ENCODE data around the gene GTF2F2. TPM values are rescaled to one million over a fixed set of nuclear protein-coding genes. Genes with fewer than 3 reads are reported as not detected.
A peak's percentile ranks its signal among the peaks of the same experiment; 100 is the strongest.

Gene GTF2F2
- total and polyA plus RNA-seq, 8 donors = 15.5 to 26.7 (median 23.8) TPM

DNA sequence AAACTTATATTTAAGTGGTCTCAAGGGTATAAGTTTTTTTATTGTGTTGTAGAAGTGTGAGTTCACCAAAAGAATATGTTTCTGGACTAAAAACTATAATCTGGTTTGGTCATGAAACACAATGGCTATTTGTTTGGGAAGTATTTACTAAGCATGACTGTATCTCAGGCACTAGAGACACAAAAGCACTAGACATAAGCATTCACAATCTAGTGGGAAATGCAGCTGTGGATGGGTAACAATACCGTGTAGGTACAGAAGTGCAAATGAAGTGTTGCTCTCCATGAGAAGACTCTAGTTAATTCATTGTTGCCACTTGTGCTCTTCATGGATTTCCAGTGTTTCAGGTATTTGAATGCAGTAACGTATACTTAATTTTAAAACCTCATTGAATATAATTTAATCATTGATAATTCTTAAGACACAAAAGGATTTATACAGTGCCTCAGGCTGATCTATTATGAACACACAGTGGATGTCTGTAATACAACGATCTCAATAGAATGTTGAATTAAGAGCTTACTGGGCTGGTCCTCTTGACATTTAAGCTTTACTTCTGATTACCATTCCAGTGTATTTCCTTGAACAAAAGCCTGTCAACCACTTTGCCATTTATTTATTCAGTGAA lies 169.7 kb downstream of the GTF2F2 start:
- intact Hi-C loops (cut with DNase I) = no loop called here
- H3K4me1 ChIP-seq = no peaks in the 10 kb centered on the region
- no peaks in the 10 kb centered on the region for H3K9me3 ChIP-seq
- H3K4me3 ChIP-seq = no peak overlapping the region
- no peaks in the 10 kb centered on the region for H3K27me3 ChIP-seq
- TF ChIP-seq, protein P1, sequence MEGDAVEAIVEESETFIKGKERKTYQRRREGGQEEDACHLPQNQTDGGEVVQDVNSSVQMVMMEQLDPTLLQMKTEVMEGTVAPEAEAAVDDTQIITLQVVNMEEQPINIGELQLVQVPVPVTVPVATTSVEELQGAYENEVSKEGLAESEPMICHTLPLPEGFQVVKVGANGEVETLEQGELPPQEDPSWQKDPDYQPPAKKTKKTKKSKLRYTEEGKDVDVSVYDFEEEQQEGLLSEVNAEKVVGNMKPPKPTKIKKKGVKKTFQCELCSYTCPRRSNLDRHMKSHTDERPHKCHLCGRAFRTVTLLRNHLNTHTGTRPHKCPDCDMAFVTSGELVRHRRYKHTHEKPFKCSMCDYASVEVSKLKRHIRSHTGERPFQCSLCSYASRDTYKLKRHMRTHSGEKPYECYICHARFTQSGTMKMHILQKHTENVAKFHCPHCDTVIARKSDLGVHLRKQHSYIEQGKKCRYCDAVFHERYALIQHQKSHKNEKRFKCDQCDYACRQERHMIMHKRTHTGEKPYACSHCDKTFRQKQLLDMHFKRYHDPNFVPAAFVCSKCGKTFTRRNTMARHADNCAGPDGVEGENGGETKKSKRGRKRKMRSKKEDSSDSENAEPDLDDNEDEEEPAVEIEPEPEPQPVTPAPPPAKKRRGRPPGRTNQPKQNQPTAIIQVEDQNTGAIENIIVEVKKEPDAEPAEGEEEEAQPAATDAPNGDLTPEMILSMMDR (IDR thresholded peaks at IDR 0.05) = no peak
- H3K27ac ChIP-seq = no peak overlapping the region
- H3K36me3 ChIP-seq = peaks cover 0 to 32% of the 10 kb centered on the region in 2 donors
- ATAC-seq = no peak
- DNase-seq = no peak

DNA sequence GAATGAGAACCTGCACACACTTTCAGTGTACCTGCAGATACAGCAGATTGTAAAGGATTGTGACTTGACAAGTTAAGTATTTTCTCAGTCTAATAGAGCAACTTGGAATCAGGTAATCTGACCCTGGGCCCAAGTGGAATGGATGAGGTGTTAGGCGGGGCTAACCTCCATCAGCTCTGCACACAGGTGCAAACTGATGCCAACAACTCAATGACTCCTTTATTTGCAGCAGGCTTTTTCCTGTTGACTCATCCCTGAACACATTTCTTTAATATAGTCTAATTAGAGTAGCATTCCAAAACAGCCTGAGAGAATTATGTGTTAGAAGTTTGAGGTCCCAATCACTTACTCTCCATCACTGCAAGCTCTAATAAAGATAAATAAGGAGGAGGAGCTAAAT lies 171.9 kb downstream of the GTF2F2 start:
- ATAC-seq = peak; percentile 72
- intact Hi-C loops (cut with DNase I) = no loop called here
- TF ChIP-seq, protein P1 (IDR thresholded peaks at IDR 0.05) = no peak
- no peak for DNase-seq
- Histone ChIP-seq H3K9me3 (no peaks in the 10 kb centered on the region), H3K36me3 (peaks cover 0 to 14% of the 10 kb centered on the region in 2 donors), H3K27ac (no peak overlapping the region), H3K4me1 (no peaks in the 10 kb centered on the region), H3K4me3 (no peak overlapping the region), H3K27me3 (no peaks in the 10 kb centered on the region)

DNA sequence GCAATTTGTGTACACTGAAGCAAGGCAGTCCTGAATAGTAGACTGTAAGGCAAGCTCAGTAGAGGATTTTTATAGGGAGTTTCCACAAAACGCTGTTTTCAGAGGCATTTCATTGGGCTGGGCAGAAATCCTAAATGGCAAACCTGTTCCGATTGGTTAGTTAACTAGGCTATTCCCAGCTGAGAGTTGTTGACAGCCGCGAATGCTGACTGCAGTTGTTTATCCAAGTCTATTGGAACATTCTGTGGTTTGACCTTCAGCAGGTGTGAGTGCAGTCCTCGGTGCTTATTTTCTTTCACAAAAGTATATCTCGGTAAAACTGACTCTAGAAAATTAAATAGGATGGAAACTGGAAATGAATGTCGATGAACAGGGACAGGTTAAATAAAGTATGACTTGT lies 175.2 kb downstream of the GTF2F2 start:
- no peak for DNase-seq
- intact Hi-C loops (cut with DNase I) = no loop called here
- ATAC-seq = no peak

DNA sequence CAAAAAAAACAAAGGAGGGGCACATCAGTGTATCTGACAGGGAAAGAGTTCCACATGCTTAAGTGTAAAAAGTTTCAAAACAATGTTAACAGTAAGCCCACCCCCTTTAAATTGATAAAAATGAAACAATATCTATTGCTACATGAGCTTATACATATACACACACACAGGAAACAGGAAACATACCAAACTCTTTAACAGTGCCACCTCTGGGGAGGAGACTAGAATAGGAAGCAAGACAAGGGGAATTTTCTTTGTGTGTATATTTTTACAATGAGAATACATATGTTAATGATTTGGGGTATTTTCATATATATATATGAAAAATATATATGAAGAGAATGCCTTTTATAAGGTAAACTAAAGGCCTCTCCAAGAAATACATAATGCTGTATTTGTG lies 175.9 kb downstream of the GTF2F2 start:
- no peak overlapping the region for H3K4me3 ChIP-seq
- H3K4me1 ChIP-seq = no peaks in the 10 kb centered on the region
- ATAC-seq = no peak
- intact Hi-C loops (cut with DNase I) = no loop called here
- no peaks in the 10 kb centered on the region for H3K36me3 ChIP-seq
- H3K27me3 ChIP-seq = peaks cover 0 to 11% of the 10 kb centered on the region in 2 donors
- TF ChIP-seq, protein P1 (IDR thresholded peaks at IDR 0.05) = no peak
- H3K9me3 ChIP-seq = no peaks in the 10 kb centered on the region
- DNase-seq = no peak
- H3K27ac ChIP-seq = no peak overlapping the region

More for the DNA sequence above, 175.2 kb downstream of the GTF2F2 start:
- TF ChIP-seq, protein P1 (IDR thresholded peaks at IDR 0.05) = no peak
- Histone ChIP-seq H3K27ac (no peak overlapping the region), H3K9me3 (no peaks in the 10 kb centered on the region), H3K4me3 (no peak overlapping the region), H3K36me3 (no peaks in the 10 kb centered on the region), H3K27me3 (peaks cover 0 to 5% of the 10 kb centered on the region in 2 donors), H3K4me1 (no peaks in the 10 kb centered on the region)

DNA sequence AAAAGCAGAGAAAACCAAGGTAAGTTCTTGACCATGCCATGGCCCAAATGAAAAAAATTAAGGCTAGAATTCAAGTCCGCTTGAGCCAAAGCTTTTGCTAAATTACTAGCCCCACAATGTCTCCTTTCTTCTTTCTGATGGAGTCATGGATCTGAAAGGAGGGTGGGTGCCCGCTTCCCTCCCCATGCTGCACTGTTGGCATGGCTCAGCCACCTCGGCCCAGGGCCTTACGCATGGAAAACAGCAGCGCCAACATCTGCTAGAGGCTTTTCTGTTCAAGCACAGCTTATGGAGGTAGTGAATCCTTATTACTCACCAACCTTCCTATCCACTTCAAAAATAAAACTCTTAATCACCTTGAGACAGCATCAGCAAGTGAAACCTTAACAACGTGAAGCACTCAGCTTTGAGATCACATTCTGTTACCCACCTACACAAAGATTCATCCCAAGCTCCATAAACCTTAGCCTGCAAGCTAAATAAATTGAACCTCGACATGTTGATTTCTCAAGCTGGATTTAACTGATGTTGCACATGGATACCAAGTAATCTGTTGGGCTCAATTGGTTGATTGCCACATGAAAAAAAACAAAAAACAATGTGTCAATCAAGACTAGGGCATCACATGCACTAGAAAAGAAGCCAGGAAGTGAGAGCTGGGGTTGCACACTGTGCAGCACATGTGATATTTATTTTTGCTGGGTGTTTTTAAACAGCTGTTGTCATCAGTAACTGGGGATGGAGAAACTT lies 177.3 kb downstream of the GTF2F2 start:
- DNase-seq = no peak
- Histone ChIP-seq H3K9me3 (no peaks in the 10 kb centered on the region), H3K36me3 (no peaks in the 10 kb centered on the region), H3K27me3 (peaks cover 0 to 11% of the 10 kb centered on the region in 2 donors), H3K4me1 (no peaks in the 10 kb centered on the region), H3K27ac (no peak overlapping the region), H3K4me3 (no peak overlapping the region)
- ATAC-seq = no peak
- TF ChIP-seq, protein P1 (IDR thresholded peaks at IDR 0.05) = no peak
- intact Hi-C loops (cut with DNase I) = no loop called here

Measured in left lung (tissue), 10 donors.